ENCODE results near the gene ADD2. TPM values are rescaled to one million over a fixed set of nuclear protein-coding genes. Genes with fewer than 3 reads are reported as not detected.

ADD2 gene
- total RNA-seq, 4 donors from 2014 or later: 3.2 to 4.8 (median 4.3) TPM

- no peak for DNase-seq (ENCODE audit: low spot score)
- no peak for ATAC-seq (ENCODE audit: low FRiP score)
- TF ChIP-seq CTCF (IDR thresholded peaks at IDR 0.05): no peak
Observed at GRCh38 chr2:70679259-70679658, 88.7 kb downstream of the ADD2 start.

DNA sequence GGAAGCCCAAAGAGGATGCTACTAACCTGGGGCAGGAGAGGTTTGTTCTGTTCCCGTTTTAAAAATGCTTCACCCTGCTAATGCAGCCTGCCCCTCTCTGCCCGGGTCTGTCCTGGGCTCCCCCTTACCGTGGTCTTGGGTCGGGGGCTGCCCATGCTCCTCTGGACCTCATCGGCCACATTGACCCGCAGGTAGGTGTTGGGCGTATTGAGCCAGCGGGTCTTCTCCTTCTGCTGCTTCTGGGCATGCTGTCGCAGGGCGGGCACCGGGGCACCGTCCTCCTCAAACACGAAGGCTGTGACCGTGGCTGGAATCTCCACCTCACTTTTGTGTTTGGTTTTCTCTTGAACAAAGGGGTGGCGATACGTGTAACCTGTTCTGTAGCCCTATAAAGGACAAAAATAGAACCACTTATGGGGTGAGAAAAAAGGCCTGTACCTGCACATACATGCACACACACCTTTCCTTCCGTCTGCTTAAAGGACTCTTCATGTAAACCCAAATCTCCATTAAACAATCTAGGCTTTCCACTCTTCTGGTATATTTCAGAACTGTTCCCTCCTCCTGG, 89.3 kb downstream of the ADD2 start:
- no peak for ATAC-seq (ENCODE audit: low FRiP score)
- no peak for DNase-seq (ENCODE audit: low spot score)
- TF ChIP-seq CTCF (IDR thresholded peaks at IDR 0.05): no peak

DNA sequence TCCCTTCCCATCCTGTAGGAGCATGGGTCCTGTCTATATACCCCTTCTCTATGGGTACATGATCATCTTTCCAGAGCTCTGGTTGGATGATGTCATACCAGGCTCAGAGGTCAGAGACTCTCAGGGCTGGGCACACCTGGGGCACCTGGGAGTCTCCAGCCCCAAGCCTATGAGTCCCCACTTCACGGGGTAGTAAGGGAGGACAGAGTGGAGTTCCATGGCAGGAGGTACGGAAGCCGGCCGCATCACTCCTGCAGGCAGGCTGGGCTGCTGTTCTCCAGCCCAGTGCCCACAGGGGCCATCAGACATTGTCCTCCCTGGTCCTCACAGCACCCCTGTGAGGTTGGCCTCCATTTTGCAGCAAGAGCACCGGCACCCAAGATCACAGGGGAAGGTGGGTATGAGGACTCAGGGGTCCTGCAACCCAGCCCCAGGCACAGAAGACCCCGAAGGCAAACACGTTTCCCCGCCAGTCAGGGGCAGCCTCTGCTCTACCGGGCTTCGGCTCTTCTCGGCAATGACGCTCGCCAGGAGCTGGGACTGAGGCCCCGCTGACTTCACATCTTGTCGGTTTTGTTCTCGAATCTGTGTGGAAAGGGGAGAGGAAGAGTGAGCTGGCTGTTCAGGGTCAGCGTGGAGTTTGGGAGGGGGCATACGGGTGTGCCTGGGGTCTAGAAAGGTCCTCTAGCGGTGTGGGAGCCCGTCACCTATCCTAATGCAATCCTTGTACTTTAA, 91.5 kb downstream of the ADD2 start:
- DNase-seq (ENCODE audit: low spot score): no peak
- ATAC-seq (ENCODE audit: low FRiP score): no peak
- no peak for TF ChIP-seq CTCF (IDR thresholded peaks at IDR 0.05)

DNA sequence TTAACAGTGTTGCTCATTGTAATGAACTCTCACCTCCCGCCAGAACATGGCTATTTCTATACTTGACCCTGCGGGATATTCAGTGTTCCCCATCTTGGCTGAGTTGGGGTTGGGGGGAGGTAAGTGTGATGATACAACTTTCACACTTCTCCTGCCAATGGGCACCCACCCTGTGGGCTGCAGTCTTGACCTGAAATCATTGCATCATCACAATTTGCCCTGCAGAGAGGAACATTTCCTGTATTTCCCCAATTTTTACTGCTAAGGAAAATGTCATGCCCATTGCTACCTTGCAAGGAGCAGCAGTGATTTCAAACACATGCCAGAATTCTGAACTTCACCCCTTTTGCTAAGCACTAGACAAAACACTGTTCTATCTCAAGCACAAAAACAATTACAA, 92.1 kb downstream of the ADD2 start:
- ATAC-seq (ENCODE audit: low FRiP score) (no peak), DNase-seq (ENCODE audit: low spot score) (no peak)
- no peak for TF ChIP-seq CTCF (IDR thresholded peaks at IDR 0.05)

GRCh38 chr2:70674636-70675430, 93.2 kb downstream of the ADD2 start:
- TF ChIP-seq CTCF (IDR thresholded peaks at IDR 0.05): no peak
- DNase-seq (ENCODE audit: low spot score): no peak
- no peak for ATAC-seq (ENCODE audit: low FRiP score)

DNA sequence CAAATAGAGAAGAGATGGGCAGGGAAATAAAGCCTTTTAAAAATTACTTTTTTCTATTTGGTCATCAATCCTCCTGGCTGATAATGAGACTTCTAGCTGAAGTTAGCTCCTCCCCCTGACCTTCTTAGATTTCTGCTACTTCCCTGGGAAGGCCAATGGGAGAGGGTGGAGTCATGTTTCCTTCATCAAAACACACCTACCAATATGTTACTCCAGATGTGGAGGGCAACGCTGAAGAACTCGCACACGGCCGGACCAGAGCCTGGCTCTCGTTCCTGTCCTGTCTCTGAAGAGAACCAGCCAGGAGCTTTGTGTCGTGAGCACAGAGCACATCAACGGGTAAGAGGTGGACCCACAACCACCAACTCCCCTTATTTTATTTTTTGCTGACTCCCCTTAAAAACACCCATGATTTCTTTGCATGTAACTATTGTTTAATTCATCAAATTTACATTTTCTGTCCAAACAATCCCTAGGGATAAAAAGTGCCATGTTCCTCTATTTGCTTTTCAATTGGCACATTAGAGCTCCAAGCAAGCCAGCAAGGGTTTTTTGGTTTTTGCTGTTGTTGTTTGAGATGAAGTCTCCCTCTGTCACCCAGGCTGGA, 94.9 kb downstream of the ADD2 start:
- TF ChIP-seq CTCF (IDR thresholded peaks at IDR 0.05): no peak
- ATAC-seq (ENCODE audit: low FRiP score): no peak
- DNase-seq (ENCODE audit: low spot score): no peak

Data from omental fat pad (tissue), 4 donors.